C4-2B (cell line): ENCODE results near the gene SMC6.

Source experiments
- CTCF ChIP-seq: fragments of 450-650 bp; conservative IDR thresholded peaks from 2 replicates; pipeline ENCODE4 v1.5.1; 2017; ENCODE audit warnings: mild to moderate bottlenecking
- ZFX ChIP-seq: fragments of 450-650 bp; IDR thresholded peaks from 2 replicates; pipeline ENCODE4 v1.6.1; 2017

GRCh38 chr2:17625446-17625845 lies 128.2 kb downstream of the SMC6 start:
- TF ChIP-seq CTCF (no peak), ZFX (no peak)
